K562 (cell line): Measurements from ENCODE around the gene AHNAK. TPM values are rescaled to one million over a fixed set of nuclear protein-coding genes. Genes with fewer than 3 reads are reported as not detected.
A peak's percentile ranks its signal among the peaks of the same experiment; 100 is the strongest.

Experiments
- BCL6 ChIP-seq: fragments of 250-450 bp; sonication (Bioruptor Pico); IDR thresholded peaks from 2 replicates; pipeline ENCODE4 v1.4.0; 2020
- BCOR ChIP-seq: fragments of 450-650 bp; IDR thresholded peaks from 2 replicates; pipeline ENCODE4 v1.6.1; 2016
- BRCA1 ChIP-seq, 2 experiments: fragments of 450-650 bp in 1 of 2; sonication (generic) in 1 of 2; formaldehyde crosslinking in 1 of 2; IDR thresholded peaks; 2 replicates each; pipeline versions ENCODE4 v1.5.0 to v1.6.1; 2017 to 2020; ENCODE audit warnings: mild to moderate bottlenecking in 1 of 2, missing genetic modification reagents in 1 of 2
- BRD4 ChIP-seq: fragments of 200-600 bp; sonication (generic); IDR thresholded peaks from 2 replicates; pipeline ENCODE4 v1.6.1; 2017; ENCODE audit warnings: inconsistent platforms
- ELK3 ChIP-seq: fragments of 450-650 bp; formaldehyde crosslinking; IDR thresholded peaks from 2 replicates; pipeline ENCODE4 v1.4.0; 2020; ENCODE audit warnings: mild to moderate bottlenecking
- FOSL1 ChIP-seq: fragments of 200-800 bp; sonication (Bioruptor generic); conservative IDR thresholded peaks from 2 replicates; pipeline ENCODE4 v1.6.1; 2016; ENCODE audit warnings: missing genetic modification characterization, missing compliant biosample characterization
- FOXK1 ChIP-seq: sonication (generic); formaldehyde crosslinking; IDR thresholded peaks from 2 replicates; pipeline ENCODE4 v1.8.0; 2022; ENCODE audit warnings: missing genetic modification reagents, mild to moderate bottlenecking, borderline replicate concordance
- GABPB2 ChIP-seq: fragments of 250-450 bp; sonication (Bioruptor Pico); conservative IDR thresholded peaks from 2 replicates; pipeline ENCODE4 v1.5.1; 2021; ENCODE audit warnings: mild to moderate bottlenecking
- HCFC1 ChIP-seq: IDR thresholded peaks from 2 replicates; pipeline ENCODE4 v1.6.1; 2012; ENCODE audit warnings: low read depth, low read length, improper control_type of control experiment
- HDAC6 ChIP-seq: IDR thresholded peaks from 2 replicates; pipeline ENCODE4 v1.6.1; 2012; ENCODE audit warnings: low read depth, mild to moderate bottlenecking, control low read depth, inconsistent platforms, low read length, moderate library complexity
- HINFP ChIP-seq: fragments of 450-650 bp; conservative IDR thresholded peaks from 2 replicates; pipeline ENCODE4 v1.6.1; 2016; ENCODE audit warnings: missing genetic modification characterization, low read depth, mild to moderate bottlenecking, control low read depth, missing compliant biosample characterization
- HNRNPUL1 ChIP-seq: fragments of 200-400 bp; formaldehyde crosslinking; IDR thresholded peaks from 2 replicates; pipeline ENCODE4 v1.6.1; 2017; ENCODE audit warnings: low read length
- MECOM ChIP-seq: fragments of 250-450 bp; sonication (Bioruptor Pico); IDR thresholded peaks from 2 replicates; pipeline ENCODE4 v1.8.0; 2022; ENCODE audit warnings: inconsistent platforms
- RBM17 ChIP-seq: fragments of 200-400 bp; formaldehyde crosslinking; IDR thresholded peaks from 2 replicates; pipeline ENCODE4 v1.6.1; 2017; ENCODE audit warnings: low read depth, mild to moderate bottlenecking, low read length, borderline replicate concordance
- RFX7 ChIP-seq: fragments of 250-450 bp; sonication (Bioruptor Pico); IDR thresholded peaks from 2 replicates; pipeline ENCODE4 v1.5.1; 2021; ENCODE audit warnings: mild to moderate bottlenecking
- RUNX1 ChIP-seq: sonication (generic); IDR thresholded peaks from 2 replicates; pipeline ENCODE4 v1.6.1; 2016; ENCODE audit warnings: antibody characterized with exemption, low read depth
- SETDB1 ChIP-seq: IDR thresholded peaks from one replicate; pipeline ENCODE4 v1.6.1; 2012; ENCODE audit warnings: low read length, control low read depth, inconsistent platforms
- TBP ChIP-seq: optimal IDR thresholded peaks from 2 replicates; pipeline ENCODE3; 2011; ENCODE audit warnings: low read depth, low read length, improper control_type of control experiment
- ZNF584 ChIP-seq: fragments of 200-800 bp; sonication (Bioruptor generic); IDR thresholded peaks from 2 replicates; pipeline ENCODE4 v1.6.1; 2016; ENCODE audit warnings: low read depth, mild to moderate bottlenecking, missing genetic modification characterization, missing compliant biosample characterization
- polyA plus RNA-seq, 8 experiments: library from polyadenylated mRNA; depleted of rRNA in 4 of 8; stranded (reverse) in 5 of 8; unstranded in 3 of 8; fragments of >200 nt; fragmentation: Nextera tagmentation in 2 of 8; fragmentation: Illumina TruSeq in 1 of 8; extraction: Ambion mirVana in 2 of 8; extraction: Trizol in 1 of 8; gene quantifications; 2 replicates each; pipeline versions ENCODE4 v1.2.1 to v1.2.3, GENCODE V29; 2011 to 2014; ENCODE audit warnings: inconsistent platforms in 1 of 8, missing spikeins in 1 of 8
- total RNA-seq, 7 experiments: library from RNA; depleted of rRNA in 6 of 7; stranded (reverse); fragments of >200 nt in 6 of 7; fragmentation: Illumina TruSeq in 2 of 7; extraction: Trizol in 2 of 7; gene quantifications; 2 replicates each; pipeline versions ENCODE4 v1.2.1 to v1.2.3, GENCODE V29; 2011 to 2021; ENCODE audit warnings: low replicate concordance in 1 of 7
- TF ChIP-seq, protein P1 (sequence below): fragments of 250-450 bp; sonication (Bioruptor Pico); IDR thresholded peaks from 2 replicates; pipeline ENCODE4 v1.4.0; 2020

AHNAK gene
- total and polyA plus RNA-seq, 9 of the 15 experiments (the other 6 are each of a cell fraction or from before 2014, with no cell fraction given), result 1.5 to 89.7 (median 45.0) TPM

DNA sequence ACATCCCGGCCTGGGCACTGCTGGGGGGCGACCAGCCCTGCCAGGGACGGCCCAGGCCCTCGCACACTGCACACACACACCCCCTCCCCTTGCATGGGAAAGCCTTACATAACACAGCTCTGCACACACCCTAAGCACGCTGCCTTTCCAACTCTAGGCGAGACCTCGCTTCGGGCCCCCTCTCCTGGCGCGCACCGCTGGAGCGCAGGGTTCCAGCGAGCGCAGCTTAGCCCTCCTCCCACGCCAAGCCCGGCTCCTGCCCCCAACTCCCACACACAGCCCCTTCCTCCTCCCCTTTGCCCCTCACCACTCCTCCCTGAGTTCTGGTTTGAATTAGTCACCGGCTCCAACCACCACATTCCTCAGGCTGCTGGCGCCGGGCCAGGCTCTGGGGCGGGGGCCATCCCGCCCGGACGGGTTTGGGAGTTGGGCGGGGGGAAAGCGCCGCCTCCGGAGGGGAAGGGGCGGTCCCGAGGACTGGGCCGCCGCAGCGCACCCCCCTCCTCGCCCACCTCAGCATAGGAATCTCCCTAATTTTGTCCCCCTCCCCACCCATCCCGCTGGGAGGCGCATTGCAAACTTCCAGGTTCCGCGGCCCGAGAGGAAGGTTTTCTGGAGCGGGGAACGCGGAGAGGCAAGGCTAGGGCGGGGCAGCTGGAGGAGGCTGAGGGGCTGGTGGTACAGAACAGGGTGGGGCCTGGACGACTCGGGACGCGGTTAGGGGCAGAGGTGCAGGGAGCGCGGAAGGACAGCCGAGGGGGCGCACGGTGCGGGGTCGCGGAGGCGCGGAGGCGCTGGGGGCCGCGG lies 966 bp downstream of the AHNAK start (continued):
- no peak for TF ChIP-seq BRCA1 (IDR thresholded peaks at IDR 0.05)
- TF ChIP-seq BRCA1 (CRISPR knock-in tag; IDR thresholded peaks at IDR 0.05), result no peak
- no peak for TF ChIP-seq ELK3
- TF ChIP-seq, protein P1, sequence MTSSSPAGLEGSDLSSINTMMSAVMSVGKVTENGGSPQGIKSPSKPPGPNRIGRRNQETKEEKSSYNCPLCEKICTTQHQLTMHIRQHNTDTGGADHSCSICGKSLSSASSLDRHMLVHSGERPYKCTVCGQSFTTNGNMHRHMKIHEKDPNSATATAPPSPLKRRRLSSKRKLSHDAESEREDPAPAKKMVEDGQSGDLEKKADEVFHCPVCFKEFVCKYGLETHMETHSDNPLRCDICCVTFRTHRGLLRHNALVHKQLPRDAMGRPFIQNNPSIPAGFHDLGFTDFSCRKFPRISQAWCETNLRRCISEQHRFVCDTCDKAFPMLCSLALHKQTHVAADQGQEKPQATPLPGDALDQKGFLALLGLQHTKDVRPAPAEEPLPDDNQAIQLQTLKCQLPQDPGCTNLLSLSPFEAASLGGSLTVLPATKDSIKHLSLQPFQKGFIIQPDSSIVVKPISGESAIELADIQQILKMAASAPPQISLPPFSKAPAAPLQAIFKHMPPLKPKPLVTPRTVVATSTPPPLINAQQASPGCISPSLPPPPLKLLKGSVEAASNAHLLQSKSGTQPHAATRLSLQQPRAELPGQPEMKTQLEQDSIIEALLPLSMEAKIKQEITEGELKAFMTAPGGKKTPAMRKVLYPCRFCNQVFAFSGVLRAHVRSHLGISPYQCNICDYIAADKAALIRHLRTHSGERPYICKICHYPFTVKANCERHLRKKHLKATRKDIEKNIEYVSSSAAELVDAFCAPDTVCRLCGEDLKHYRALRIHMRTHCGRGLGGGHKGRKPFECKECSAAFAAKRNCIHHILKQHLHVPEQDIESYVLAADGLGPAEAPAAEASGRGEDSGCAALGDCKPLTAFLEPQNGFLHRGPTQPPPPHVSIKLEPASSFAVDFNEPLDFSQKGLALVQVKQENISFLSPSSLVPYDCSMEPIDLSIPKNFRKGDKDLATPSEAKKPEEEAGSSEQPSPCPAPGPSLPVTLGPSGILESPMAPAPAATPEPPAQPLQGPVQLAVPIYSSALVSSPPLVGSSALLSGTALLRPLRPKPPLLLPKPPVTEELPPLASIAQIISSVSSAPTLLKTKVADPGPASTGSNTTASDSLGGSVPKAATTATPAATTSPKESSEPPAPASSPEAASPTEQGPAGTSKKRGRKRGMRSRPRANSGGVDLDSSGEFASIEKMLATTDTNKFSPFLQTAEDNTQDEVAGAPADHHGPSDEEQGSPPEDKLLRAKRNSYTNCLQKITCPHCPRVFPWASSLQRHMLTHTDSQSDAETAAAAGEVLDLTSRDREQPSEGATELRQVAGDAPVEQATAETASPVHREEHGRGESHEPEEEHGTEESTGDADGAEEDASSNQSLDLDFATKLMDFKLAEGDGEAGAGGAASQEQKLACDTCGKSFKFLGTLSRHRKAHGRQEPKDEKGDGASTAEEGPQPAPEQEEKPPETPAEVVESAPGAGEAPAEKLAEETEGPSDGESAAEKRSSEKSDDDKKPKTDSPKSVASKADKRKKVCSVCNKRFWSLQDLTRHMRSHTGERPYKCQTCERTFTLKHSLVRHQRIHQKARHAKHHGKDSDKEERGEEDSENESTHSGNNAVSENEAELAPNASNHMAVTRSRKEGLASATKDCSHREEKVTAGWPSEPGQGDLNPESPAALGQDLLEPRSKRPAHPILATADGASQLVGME (CRISPR knock-in tag), result no peak; the same call in 1 of the 2 replicates
- no peak for TF ChIP-seq BCL6
- no peak for TF ChIP-seq RBM17
- TF ChIP-seq BRD4, result peak; percentile 1; the same call in 1 of the 2 replicates
- TF ChIP-seq HDAC6, result no peak
- peak; percentile 57; the same call in 1 of the 2 replicates for TF ChIP-seq RUNX1
- TF ChIP-seq MECOM, result no peak
- no peak for TF ChIP-seq HNRNPUL1
- no peak for TF ChIP-seq RFX7
- TF ChIP-seq BCOR, result peak; percentile 76; the same call in 1 of the 2 replicates
- no peak for TF ChIP-seq HCFC1
- no peak for TF ChIP-seq ZNF584
- TF ChIP-seq TBP, result peak; percentile 46
- TF ChIP-seq GABPB2 (CRISPR knock-in tag), result no peak
- no peak for TF ChIP-seq FOXK1
- TF ChIP-seq FOSL1, result peak; percentile 94
- no peak for TF ChIP-seq SETDB1
- TF ChIP-seq HINFP (tag), result no peak
